ENCODE results near the gene LURAP1L.

DNA sequence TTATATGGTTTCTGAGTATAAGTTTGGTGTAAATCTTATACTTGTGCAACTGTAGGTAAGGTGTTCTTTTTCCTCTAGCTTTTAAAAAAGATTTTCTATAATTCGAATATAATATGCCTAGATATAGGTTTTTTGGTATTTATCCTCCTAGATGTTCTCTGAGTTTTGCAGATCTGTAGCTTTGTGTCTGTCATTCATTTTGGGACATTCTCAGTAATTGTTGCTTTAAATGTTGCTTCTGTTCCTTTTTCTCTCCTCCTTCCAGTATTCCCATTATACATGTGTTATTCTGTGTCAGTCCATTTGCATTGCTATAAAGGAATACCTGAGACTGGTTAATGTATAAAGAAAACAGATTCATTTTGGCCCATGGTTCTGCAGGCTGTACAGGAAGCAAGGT, 33.7 kb downstream of the LURAP1L start:
- no peak for TF ChIP-seq HNRNPL (IDR thresholded peaks at IDR 0.05; ENCODE audit: low read depth, low read length)
- no peak for TF ChIP-seq CREB1 (IDR thresholded peaks at IDR 0.05)
- no peak for TF ChIP-seq CREB1 (CRISPR knock-in tag; IDR thresholded peaks at IDR 0.05)
- TF ChIP-seq, protein P1, sequence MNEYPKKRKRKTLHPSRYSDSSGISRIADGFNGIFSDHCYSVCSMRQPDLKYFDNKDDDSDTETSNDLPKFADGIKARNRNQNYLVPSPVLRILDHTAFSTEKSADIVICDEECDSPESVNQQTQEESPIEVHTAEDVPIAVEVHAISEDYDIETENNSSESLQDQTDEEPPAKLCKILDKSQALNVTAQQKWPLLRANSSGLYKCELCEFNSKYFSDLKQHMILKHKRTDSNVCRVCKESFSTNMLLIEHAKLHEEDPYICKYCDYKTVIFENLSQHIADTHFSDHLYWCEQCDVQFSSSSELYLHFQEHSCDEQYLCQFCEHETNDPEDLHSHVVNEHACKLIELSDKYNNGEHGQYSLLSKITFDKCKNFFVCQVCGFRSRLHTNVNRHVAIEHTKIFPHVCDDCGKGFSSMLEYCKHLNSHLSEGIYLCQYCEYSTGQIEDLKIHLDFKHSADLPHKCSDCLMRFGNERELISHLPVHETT (CRISPR knock-in tag; conservative IDR thresholded peaks at IDR 0.05 in 1 of 2, IDR thresholded peaks at IDR 0.05 in 1 of 2): no peak
- no peak for TF ChIP-seq CEBPG (CRISPR knock-in tag; IDR thresholded peaks at IDR 0.05)
- TF ChIP-seq CEBPG (tag; conservative IDR thresholded peaks at IDR 0.05 in 1 of 2, IDR thresholded peaks at IDR 0.05 in 1 of 2): no peak
- TF ChIP-seq BCOR (IDR thresholded peaks at IDR 0.05): no peak
- TF ChIP-seq TAF1 (IDR thresholded peaks at IDR 0.05; ENCODE audit: control insufficient read depth, extremely low read depth, insufficient read depth, low read length, severe bottlenecking): no peak
- TF ChIP-seq, protein P2, sequence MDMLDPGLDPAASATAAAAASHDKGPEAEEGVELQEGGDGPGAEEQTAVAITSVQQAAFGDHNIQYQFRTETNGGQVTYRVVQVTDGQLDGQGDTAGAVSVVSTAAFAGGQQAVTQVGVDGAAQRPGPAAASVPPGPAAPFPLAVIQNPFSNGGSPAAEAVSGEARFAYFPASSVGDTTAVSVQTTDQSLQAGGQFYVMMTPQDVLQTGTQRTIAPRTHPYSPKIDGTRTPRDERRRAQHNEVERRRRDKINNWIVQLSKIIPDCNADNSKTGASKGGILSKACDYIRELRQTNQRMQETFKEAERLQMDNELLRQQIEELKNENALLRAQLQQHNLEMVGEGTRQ (CRISPR knock-in tag; IDR thresholded peaks at IDR 0.05): no peak
- no peak for TF ChIP-seq ZNF398 (CRISPR knock-in tag; IDR thresholded peaks at IDR 0.05)
- TF ChIP-seq POLR2AphosphoS5 (IDR thresholded peaks at IDR 0.05; ENCODE audit: control insufficient read depth, insufficient read depth, low read depth, low read length): no peak
- TF ChIP-seq, protein P3, sequence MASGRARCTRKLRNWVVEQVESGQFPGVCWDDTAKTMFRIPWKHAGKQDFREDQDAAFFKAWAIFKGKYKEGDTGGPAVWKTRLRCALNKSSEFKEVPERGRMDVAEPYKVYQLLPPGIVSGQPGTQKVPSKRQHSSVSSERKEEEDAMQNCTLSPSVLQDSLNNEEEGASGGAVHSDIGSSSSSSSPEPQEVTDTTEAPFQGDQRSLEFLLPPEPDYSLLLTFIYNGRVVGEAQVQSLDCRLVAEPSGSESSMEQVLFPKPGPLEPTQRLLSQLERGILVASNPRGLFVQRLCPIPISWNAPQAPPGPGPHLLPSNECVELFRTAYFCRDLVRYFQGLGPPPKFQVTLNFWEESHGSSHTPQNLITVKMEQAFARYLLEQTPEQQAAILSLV (tag; IDR thresholded peaks at IDR 0.05): no peak
- TF ChIP-seq IRF1 (CRISPR knock-in tag; IDR thresholded peaks at IDR 0.05; ENCODE audit: borderline replicate concordance): no peak
- TF ChIP-seq RNF2 (IDR thresholded peaks at IDR 0.05): no peak
- TF ChIP-seq NCOA1 (IDR thresholded peaks at IDR 0.05; ENCODE audit: low read depth): no peak
- TF ChIP-seq POLR3G (IDR thresholded peaks at IDR 0.05; ENCODE audit: extremely low read depth, insufficient read length, insufficient replicate concordance): no peak
